K562 (cell line): ENCODE measurements around the gene NPPC. TPM values are rescaled to one million over a fixed set of nuclear protein-coding genes. Genes with fewer than 3 reads are reported as not detected.

Experiments used
- ATAC-seq: fragments of 200-7000 bp; cut with Tn5 transposase; 3 replicates; pipeline ENCODE4 v1.9.1; 2020; ENCODE audit warnings: moderate library complexity
- BruUV-seq: library from RNA; stranded (reverse); fragments of 400-500 nt; replicated peaks from 2 replicates; lab custom pipeline; 2021; lab: Mats Ljungman, UMichigan
- CTCF ChIA-PET: fragments of 300-600 bp; formaldehyde crosslinking; extraction: SDS; loops from one replicate; lab custom pipeline; 2021; ENCODE audit warnings: low intra/inter-chr PET ratio; lab: Yijun Ruan, JAX
- POLR2A ChIA-PET: fragments of 300-600, 350-650 bp; sonication (Branson Sonifier 250); formaldehyde crosslinking; extraction: SDS; loops from one replicate; lab custom pipeline; 2021; ENCODE audit warnings: antibody characterized with exemption, inconsistent platforms; lab: Yijun Ruan, JAX
- DNase-seq, 4 experiments: peaks; one replicate each; pipeline versions ENCODE4 v3.0.0 to v3.0.0-alpha.2; 2011 to 2018; ENCODE audit warnings: low spot score in 3 of 4, mixed read lengths in 3 of 4; ENCODE audit errors: extremely low read depth in 1 of 4
- FAIRE-seq: peaks from 2 replicates; lab custom pipeline; 2011; peaks lifted over from hg19 to GRCh38; lab: Jason Lieb, UNC
- H2AFZ ChIP-seq: 2 replicates; pipeline ENCODE4 v1.6.0; 2011; ENCODE audit warnings: low read depth, low read length, control low read depth, inconsistent platforms
- H3K27ac ChIP-seq: fragments of 200-600 bp; 3 replicates; pipeline ENCODE4 v1.8.0; 2011; ENCODE audit warnings: low read depth, mild to moderate bottlenecking, control low read depth, inconsistent platforms, low read length, moderate library complexity, mixed read lengths; ENCODE audit errors: extremely low read depth
- H3K27me3 ChIP-seq, 2 experiments: fragments of 300-600 bp in 1 of 2; 2 replicates in 1 of 2; 3 replicates in 1 of 2; pipeline versions ENCODE4 v1.6.0 to v1.8.0; 2011; ENCODE audit warnings: inconsistent platforms in 2 of 2, low read length in 2 of 2, mild to moderate bottlenecking in 1 of 2, mixed read lengths in 1 of 2, moderate library complexity in 1 of 2; ENCODE audit not compliant: control insufficient read depth in 2 of 2, insufficient read depth in 2 of 2
- H3K36me3 ChIP-seq: fragments of 300-600 bp; 3 replicates; pipeline ENCODE4 v1.8.0; 2011; ENCODE audit warnings: mild to moderate bottlenecking, low read length, inconsistent platforms; ENCODE audit not compliant: control insufficient read depth, insufficient read depth
- H3K4me1 ChIP-seq, 2 experiments: fragments of 200-600 bp in 1 of 2; replicated peaks in 1 of 2; 2 replicates in 1 of 2; 3 replicates in 1 of 2; pipeline versions ENCODE4 v1.5.1 to v1.8.0; 2011; ENCODE audit warnings: inconsistent platforms in 2 of 2, low read length in 2 of 2, mild to moderate bottlenecking in 1 of 2, mixed read lengths in 1 of 2, moderate library complexity in 1 of 2; ENCODE audit not compliant: control insufficient read depth in 2 of 2, insufficient read depth in 2 of 2
- H3K4me2 ChIP-seq: 2 replicates; pipeline ENCODE4 v1.6.1; 2011; ENCODE audit warnings: low read length, control low read depth, inconsistent platforms, mixed read lengths; ENCODE audit not compliant: insufficient read depth
- H3K4me3 ChIP-seq: fragments of 200-600 bp; sonication (generic), shearing (Covaris generic); 2 replicates; pipeline ENCODE4 v1.5.1; 2016; ENCODE audit warnings: control low read depth, inconsistent platforms
- H3K79me2 ChIP-seq: fragments of 200-600 bp; 3 replicates; pipeline ENCODE4 v1.8.0; 2011; ENCODE audit warnings: low read length, inconsistent platforms; ENCODE audit not compliant: control insufficient read depth, insufficient read depth
- H3K9ac ChIP-seq, 2 experiments: 2 replicates each; pipeline versions ENCODE4 v1.6.0 to v1.6.1; 2011; ENCODE audit warnings: low read depth in 2 of 2, low read length in 2 of 2, control low read depth in 1 of 2, inconsistent platforms in 1 of 2, mild to moderate bottlenecking in 1 of 2, mixed read lengths in 1 of 2; ENCODE audit not compliant: insufficient read depth in 1 of 2
- H3K9me1 ChIP-seq: one replicate; pipeline ENCODE4 v1.6.0; 2011; ENCODE audit warnings: inconsistent platforms, mild to moderate bottlenecking, low read length, moderate library complexity; ENCODE audit not compliant: control insufficient read depth, insufficient read depth
- H3K9me3 ChIP-seq: replicated peaks from 2 replicates; pipeline ENCODE4 v1.5.1; 2011; ENCODE audit warnings: low read depth, low read length, inconsistent platforms; ENCODE audit not compliant: control insufficient read depth, insufficient read depth
- H4K20me1 ChIP-seq: replicated peaks from 2 replicates; pipeline ENCODE4 v1.6.1; 2011; ENCODE audit warnings: low read length, inconsistent platforms, mixed read lengths; ENCODE audit not compliant: control insufficient read depth, insufficient read depth
- AFF1 ChIP-seq, 2 experiments: fragments of 450-650 bp; IDR thresholded peaks; 2 replicates each; pipeline ENCODE4 v1.6.1; 2018; ENCODE audit warnings: mild to moderate bottlenecking in 2 of 2, low read depth in 1 of 2; ENCODE audit not compliant: partially characterized antibody in 2 of 2
- ATF1 ChIP-seq, 2 experiments: fragments of 450-650 bp in 1 of 2; IDR thresholded peaks; 2 replicates each; pipeline ENCODE4 v1.6.1; 2016; ENCODE audit warnings: missing compliant biosample characterization in 1 of 2, missing genetic modification characterization in 1 of 2
- CREM ChIP-seq: IDR thresholded peaks from 2 replicates; pipeline ENCODE4 v1.6.1; 2014; ENCODE audit warnings: antibody characterized with exemption, low read depth
- KDM1A ChIP-seq, 2 experiments: fragments of 450-650 bp; IDR thresholded peaks; 2 replicates each; pipeline ENCODE4 v1.6.1; 2016; ENCODE audit warnings: mild to moderate bottlenecking in 2 of 2
- SAFB2 ChIP-seq: fragments of 200-400 bp; formaldehyde crosslinking; IDR thresholded peaks from 2 replicates; pipeline ENCODE4 v1.6.1; 2018; ENCODE audit warnings: borderline replicate concordance, low read length, low read depth, moderate library complexity; ENCODE audit not compliant: severe bottlenecking
- SAP30 ChIP-seq: fragments of 200-600 bp; sonication (generic); IDR thresholded peaks from 2 replicates; pipeline ENCODE4 v1.6.1; 2012; ENCODE audit warnings: borderline replicate concordance, low read depth, mild to moderate bottlenecking, moderate library complexity, low read length, control low read depth, inconsistent platforms; ENCODE audit not compliant: insufficient read depth, poor library complexity, severe bottlenecking
- TAL1 ChIP-seq: fragments of 450-650 bp; IDR thresholded peaks from 2 replicates; pipeline ENCODE4 v1.6.1; 2016; ENCODE audit warnings: mild to moderate bottlenecking
- TCF7L2 ChIP-seq: fragments of 150-350 bp; IDR thresholded peaks from 2 replicates; pipeline ENCODE4 v1.6.1; 2016; ENCODE audit warnings: low read depth, mild to moderate bottlenecking, low read length, moderate library complexity
- TEAD4 ChIP-seq, 2 experiments: sonication (generic) in 1 of 2; formaldehyde crosslinking in 1 of 2; IDR thresholded peaks; 2 replicates each; pipeline versions ENCODE4 v1.6.1 to v1.8.0; 2012 to 2022; ENCODE audit warnings: borderline replicate concordance in 1 of 2, inconsistent platforms in 1 of 2, low read length in 1 of 2, mild to moderate bottlenecking in 1 of 2, missing genetic modification reagents in 1 of 2
- THAP7 ChIP-seq: fragments of 250-450 bp; sonication (Bioruptor Pico); IDR thresholded peaks from 2 replicates; pipeline ENCODE4 v1.5.0; 2021
- ZBTB34 ChIP-seq: fragments of 250-450 bp; sonication (Bioruptor Pico); IDR thresholded peaks from 2 replicates; pipeline ENCODE4 v1.8.0; 2021; ENCODE audit warnings: mild to moderate bottlenecking, moderate library complexity
- WGBS: fragments of 100-300 bp; shearing (Covaris generic); methylation state at CpG from one replicate; pipeline ENCODE4 v1.1.6; 2016; ENCODE audit warnings: low coverage, mixed read lengths; ENCODE audit not compliant: insufficient coverage; ENCODE audit errors: missing lambda C conversion rate; 5-methylcytosine and 5-hydroxymethylcytosine counted together
- in situ Hi-C: fragments of 300-500 bp; cut with MboI; formaldehyde crosslinking; loops from 4 replicates; pipeline ENCODE4 v1.15.0; 2018; ENCODE audit warnings: inconsistent platforms, mixed read lengths
- intact Hi-C: fragments of 100-400 bp; cut with micrococcal nuclease; formaldehyde crosslinking; loops from 2 replicates; pipeline ENCODE4 v1.14.2; 2022
- polyA plus RNA-seq, 8 experiments: library from polyadenylated mRNA; depleted of rRNA in 4 of 8; stranded (reverse) in 5 of 8; unstranded in 3 of 8; fragments of >200 nt; fragmentation: Nextera tagmentation in 2 of 8; fragmentation: Illumina TruSeq in 1 of 8; extraction: Ambion mirVana in 2 of 8; extraction: Trizol in 1 of 8; gene quantifications; 2 replicates each; pipeline versions ENCODE4 v1.2.1 to v1.2.3, GENCODE V29; 2011 to 2014; ENCODE audit warnings: inconsistent platforms in 1 of 8, missing spikeins in 1 of 8
- total RNA-seq, 7 experiments: library from RNA; depleted of rRNA in 6 of 7; stranded (reverse); fragments of >200 nt in 6 of 7; fragmentation: Illumina TruSeq in 2 of 7; extraction: Trizol in 2 of 7; gene quantifications; 2 replicates each; pipeline versions ENCODE4 v1.2.1 to v1.2.3, GENCODE V29; 2011 to 2021; ENCODE audit warnings: low replicate concordance in 1 of 7

Gene NPPC
- total and polyA plus RNA-seq, 9 of the 15 experiments (the other 6 are each of a cell fraction or from before 2014, with no cell fraction given): not detected

GRCh38 chr2:231931481-231931915 is 5.3 kb upstream of the NPPC start (continued):
- TF ChIP-seq AFF1 (IDR thresholded peaks at IDR 0.05; ENCODE audit: low read depth in 1 of 2, partially characterized antibody in 2 of 2) (no peak), KDM1A (IDR thresholded peaks at IDR 0.05) (no peak), THAP7 (CRISPR knock-in tag) (no peak)
- TF ChIP-seq, all 486 proteins: peak for 0

GRCh38 chr2:231930593-231931281 is 4.5 kb upstream of the NPPC start:
- no peaks in the 10 kb centered on the region for H3K9me1 ChIP-seq
- in situ Hi-C loops (no loop called here), intact Hi-C loops (no loop called here)
- H3K4me2 ChIP-seq: no peak overlapping the region
- ChIA-PET POLR2A (no interaction called here), CTCF (no interaction called here)
- H3K36me3 ChIP-seq: no peaks in the 10 kb centered on the region
- no peaks in the 10 kb centered on the region for H3K79me2 ChIP-seq
- H3K4me1 ChIP-seq: peaks cover 0 to 28% of the 10 kb centered on the region in 2 experiments; a peak in 2 of 5 replicates
- no peak overlapping the region for H3K4me3 ChIP-seq
- no peak overlapping the region for H3K9ac ChIP-seq
- ATAC-seq: no peak
- no peak for FAIRE-seq
- DNase-seq: no peak
- H3K27ac ChIP-seq: no peak overlapping the region
- WGBS: 0% methylated on average over 6 of the region's 8 CpGs
- H3K27me3 ChIP-seq: peaks cover 7 to 50% of the 10 kb centered on the region in 2 experiments; a peak in 4 of 5 replicates
- 0 out of 2 replicates have a peak, but pooled peaks cover 4% of the 10 kb centered on the region for H4K20me1 ChIP-seq
- H2AFZ ChIP-seq: no peak overlapping the region
- no peak for TF ChIP-seq SAFB2
- no peak for TF ChIP-seq ZBTB34 (CRISPR knock-in tag)
- TF ChIP-seq TEAD4 (IDR thresholded peaks at IDR 0.05; ENCODE audit: low read length): no peak
- no peak for TF ChIP-seq TEAD4 (CRISPR knock-in tag; IDR thresholded peaks at IDR 0.05; ENCODE audit: borderline replicate concordance)
- no peak for TF ChIP-seq TAL1
- no peak for TF ChIP-seq ATF1 (CRISPR knock-in tag; IDR thresholded peaks at IDR 0.05)
- TF ChIP-seq ATF1 (tag; IDR thresholded peaks at IDR 0.05): 0 out of 2 replicates have a peak, but pooled peaks have one; percentile 16
- TF ChIP-seq TCF7L2: no peak
- no peak for TF ChIP-seq SAP30
- 0 out of 2 replicates have a peak, but pooled peaks have one; percentile 19 for TF ChIP-seq CREM
- H3K9me3 ChIP-seq: no peaks in the 10 kb centered on the region
- no TSS peak for BruUV-seq
